T-helper 2 cell treated with Interferon-gamma antibody and Interleukin-4, amounts not matched to agents 5 μg/mL and 100 μg/mL, for 36 hours (primary cell): ENCODE measurements around the gene C6orf120.

Experiments
- DNase-seq: peaks from one replicate; pipeline ENCODE4 v3.0.0; 2021; ENCODE audit warnings: low spot score
- H3K27ac Mint-ChIP-seq: one replicate; pipeline ENCODE4 v1.8.0; 2021; ENCODE audit warnings: mild to moderate bottlenecking, mixed read lengths
- H3K27me3 Mint-ChIP-seq: one replicate; pipeline ENCODE4 v1.8.0; 2021; ENCODE audit warnings: low read depth, mixed read lengths
- H3K36me3 Mint-ChIP-seq: one replicate; pipeline ENCODE4 v1.8.0; 2021; ENCODE audit warnings: low read depth, mixed read lengths
- H3K4me1 Mint-ChIP-seq: one replicate; pipeline ENCODE4 v1.8.0; 2021; ENCODE audit warnings: low read depth, mixed read lengths
- H3K4me3 Mint-ChIP-seq: one replicate; pipeline ENCODE4 v1.8.0; 2022; ENCODE audit warnings: mild to moderate bottlenecking, moderate library complexity, mixed read lengths
- H3K9me3 Mint-ChIP-seq: one replicate; pipeline ENCODE4 v1.8.0; 2021; ENCODE audit warnings: mixed read lengths

The C6orf120 gene

GRCh38 chr6:169700296-169700695 lies 1.6 kb upstream of the C6orf120 start:
- Mint-ChIP-seq H3K9me3 (no peaks in the 10 kb centered on the region), H3K4me1 (peaks cover 27% of the 10 kb centered on the region), H3K27me3 (no peaks in the 10 kb centered on the region), H3K27ac (no peak overlapping the region), H3K4me3 (peak overlapping the region; percentile 91), H3K36me3 (peaks cover 24% of the 10 kb centered on the region)
- DNase-seq: no peak

GRCh38 chr6:169701311-169701953 lies 494 bp upstream of the C6orf120 start:
- Mint-ChIP-seq H3K27me3 (no peaks in the 10 kb centered on the region), H3K36me3 (peaks cover 27% of the 10 kb centered on the region), H3K27ac (peak overlapping the region; percentile 80), H3K9me3 (no peaks in the 10 kb centered on the region), H3K4me1 (peaks cover 34% of the 10 kb centered on the region), H3K4me3 (peak overlapping the region; percentile 91)
- DNase-seq: no peak

- H3K4me3 Mint-ChIP-seq: peak overlapping the region; percentile 89
- H3K4me1 Mint-ChIP-seq: peaks cover 37% of the 10 kb centered on the region
- H3K36me3 Mint-ChIP-seq: peaks cover 27% of the 10 kb centered on the region
- H3K27ac Mint-ChIP-seq: peak overlapping the region; percentile 88
- H3K9me3 Mint-ChIP-seq: no peaks in the 10 kb centered on the region
- H3K27me3 Mint-ChIP-seq: no peaks in the 10 kb centered on the region
- DNase-seq: no peak
Observed at GRCh38 chr6:169702840-169703246, 917 bp downstream of the C6orf120 start.

- Mint-ChIP-seq H3K4me1 (peaks cover 32% of the 10 kb centered on the region), H3K27ac (peak overlapping the region; percentile 31)
Observed at GRCh38 chr6:169707772-169708171, 5.8 kb downstream of the C6orf120 start.

GRCh38 chr6:169709293-169709692 lies 7.4 kb downstream of the C6orf120 start:
- Mint-ChIP-seq H3K4me1 (peaks cover 21% of the 10 kb centered on the region), H3K9me3 (no peaks in the 10 kb centered on the region), H3K4me3 (no peak overlapping the region), H3K27me3 (no peaks in the 10 kb centered on the region), H3K36me3 (peaks cover 41% of the 10 kb centered on the region), H3K27ac (no peak overlapping the region)
- no peak for DNase-seq

More at GRCh38 chr6:169707772-169708171, 5.8 kb downstream of the C6orf120 start:
- H3K27me3 Mint-ChIP-seq: no peaks in the 10 kb centered on the region
- peaks cover 46% of the 10 kb centered on the region for H3K36me3 Mint-ChIP-seq
- no peaks in the 10 kb centered on the region for H3K9me3 Mint-ChIP-seq
- no peak overlapping the region for H3K4me3 Mint-ChIP-seq
- DNase-seq: no peak

GRCh38 chr6:169710009-169710408 lies 8.1 kb downstream of the C6orf120 start:
- Mint-ChIP-seq H3K4me1 (peaks cover 17% of the 10 kb centered on the region), H3K36me3 (peaks cover 40% of the 10 kb centered on the region), H3K4me3 (no peak overlapping the region), H3K27ac (no peak overlapping the region), H3K9me3 (no peaks in the 10 kb centered on the region), H3K27me3 (no peaks in the 10 kb centered on the region)
- DNase-seq: no peak

- Mint-ChIP-seq H3K9me3 (no peaks in the 10 kb centered on the region), H3K4me3 (no peak overlapping the region), H3K27ac (no peak overlapping the region), H3K4me1 (peaks cover 7% of the 10 kb centered on the region), H3K36me3 (peaks cover 46% of the 10 kb centered on the region), H3K27me3 (no peaks in the 10 kb centered on the region)
- no peak for DNase-seq
Observed at GRCh38 chr6:169714178-169714577, 12.3 kb downstream of the C6orf120 start.

- DNase-seq: no peak
- Mint-ChIP-seq H3K9me3 (no peaks in the 10 kb centered on the region), H3K27me3 (no peaks in the 10 kb centered on the region), H3K4me1 (peaks cover 10% of the 10 kb centered on the region), H3K27ac (no peak overlapping the region), H3K4me3 (no peak overlapping the region), H3K36me3 (peaks cover 49% of the 10 kb centered on the region)
Observed at GRCh38 chr6:169714595-169714994, 12.7 kb downstream of the C6orf120 start.

GRCh38 chr6:169719117-169719516 lies 17.2 kb downstream of the C6orf120 start:
- Mint-ChIP-seq H3K36me3 (peaks cover 32% of the 10 kb centered on the region), H3K27ac (no peak overlapping the region), H3K27me3 (no peaks in the 10 kb centered on the region), H3K9me3 (no peaks in the 10 kb centered on the region), H3K4me3 (no peak overlapping the region), H3K4me1 (peaks cover 27% of the 10 kb centered on the region)
- DNase-seq: no peak

GRCh38 chr6:169720207-169720855 lies 18.4 kb downstream of the C6orf120 start:
- H3K9me3 Mint-ChIP-seq: no peaks in the 10 kb centered on the region
- H3K27me3 Mint-ChIP-seq: peaks cover under 1% of the 10 kb centered on the region
- H3K4me1 Mint-ChIP-seq: peaks cover 31% of the 10 kb centered on the region
- H3K27ac Mint-ChIP-seq: no peak overlapping the region
- peaks cover 26% of the 10 kb centered on the region for H3K36me3 Mint-ChIP-seq
- no peak for DNase-seq
- peak overlapping the region; percentile 14 for H3K4me3 Mint-ChIP-seq

- DNase-seq: peak; percentile 21
- peak overlapping the region; percentile 98 for H3K27ac Mint-ChIP-seq
- peaks cover 4% of the 10 kb centered on the region for H3K27me3 Mint-ChIP-seq
- no peaks in the 10 kb centered on the region for H3K9me3 Mint-ChIP-seq
- peak overlapping the region; percentile 92 for H3K4me3 Mint-ChIP-seq
- H3K4me1 Mint-ChIP-seq: peaks cover 38% of the 10 kb centered on the region
- peaks cover 13% of the 10 kb centered on the region for H3K36me3 Mint-ChIP-seq
Observed at GRCh38 chr6:169722362-169723199, 20.7 kb downstream of the C6orf120 start.

- DNase-seq: peak; percentile 71
- Mint-ChIP-seq H3K4me1 (peaks cover 42% of the 10 kb centered on the region), H3K9me3 (no peaks in the 10 kb centered on the region), H3K27ac (peak overlapping the region; percentile 98), H3K36me3 (peaks cover 13% of the 10 kb centered on the region), H3K4me3 (peak overlapping the region; percentile 92), H3K27me3 (peaks cover 4% of the 10 kb centered on the region)
Observed at GRCh38 chr6:169723200-169723909, 21.4 kb downstream of the C6orf120 start.

- Mint-ChIP-seq H3K36me3 (peaks cover 11% of the 10 kb centered on the region), H3K27ac (peak overlapping the region; percentile 38), H3K27me3 (peaks cover 4% of the 10 kb centered on the region)
Observed at GRCh38 chr6:169723991-169724493, 22.1 kb downstream of the C6orf120 start.

More at GRCh38 chr6:169723991-169724493, 22.1 kb downstream of the C6orf120 start:
- Mint-ChIP-seq H3K9me3 (no peaks in the 10 kb centered on the region), H3K4me1 (peaks cover 40% of the 10 kb centered on the region), H3K4me3 (peak overlapping the region; percentile 34)
- DNase-seq: peak; percentile 50
